GM12891 (cell line): ENCODE data around the gene SCAI.
"Not testable (repeated sequence)": the region's sequence is repeated elsewhere in the genome, so short reads cannot be mapped to it uniquely, and the experiment has no call there.

Experiments used
- POLR2A ChIP-seq: IDR thresholded peaks from 2 replicates; pipeline ENCODE4 v1.6.1; 2011; ENCODE audit warnings: low read depth, low read length, control low read depth
- POLR2AphosphoS5 ChIP-seq: IDR thresholded peaks from 2 replicates; pipeline ENCODE4 v1.6.1; 2011; ENCODE audit warnings: low read depth, low read length, control low read depth
- SPI1 ChIP-seq: IDR thresholded peaks from 2 replicates; pipeline ENCODE4 v1.6.1; 2011; ENCODE audit warnings: low read depth, low read length, control low read depth

DNA sequence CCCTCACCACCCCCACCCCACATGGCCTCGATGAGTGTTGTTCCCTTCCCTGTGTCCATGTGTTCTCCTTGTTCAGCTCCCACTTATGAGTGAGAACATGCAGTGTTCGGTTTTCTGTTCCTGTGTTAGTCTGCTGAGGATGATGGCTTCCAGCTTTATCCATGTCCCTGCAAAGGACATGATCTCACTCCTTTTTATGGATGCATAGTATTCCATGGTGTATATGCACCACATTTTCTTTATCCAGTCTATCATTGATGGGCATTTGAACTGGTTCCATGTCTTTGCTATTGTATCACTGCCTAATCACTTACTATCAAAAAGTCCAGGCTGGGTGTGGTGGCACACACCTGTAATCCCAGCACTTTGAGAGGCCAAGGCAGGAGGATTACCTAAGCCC is 24.6 kb downstream of the SCAI start:
- TF ChIP-seq POLR2A, POLR2AphosphoS5, SPI1: not testable (repeated sequence)
